PC-3 (cell line): ENCODE data around the gene CCDC183. TPM values are rescaled to one million over a fixed set of nuclear protein-coding genes. Genes with fewer than 3 reads are reported as not detected.

ENCODE experiments used
- ATAC-seq: fragments of 200-7000 bp; cut with Tn5 transposase; 2 replicates; pipeline ENCODE4 v1.9.1; 2020; ENCODE audit warnings: mild to moderate bottlenecking, moderate library complexity
- BruUV-seq: library from RNA; stranded (reverse); fragments of 400-500 nt; replicated peaks from 2 replicates; lab custom pipeline; 2021; lab: Mats Ljungman, UMichigan
- CTCF ChIA-PET: fragments of 300-600 bp; sonication (Branson Sonifier 250); formaldehyde crosslinking; loops from one replicate; lab custom pipeline; 2022; ENCODE audit warnings: antibody characterized with exemption; lab: Charles Lee
- POLR2A ChIA-PET: fragments of 300-600 bp; sonication (Branson Sonifier 250); formaldehyde crosslinking; loops from one replicate; lab custom pipeline; 2022; ENCODE audit warnings: antibody characterized with exemption; ENCODE audit not compliant: unreplicated experiment; lab: Charles Lee
- DNase-seq: peaks from one replicate; pipeline ENCODE4 v3.0.0-alpha.2; 2015
- H2AFZ ChIP-seq: fragments of 300-600 bp; sonication (generic); 2 replicates; pipeline ENCODE4 v1.6.0; 2016; ENCODE audit warnings: antibody characterized with exemption, low read length
- H3F3A ChIP-seq: fragments of 300-600 bp; sonication (generic); one replicate; pipeline ENCODE4 v1.6.0; 2017; ENCODE audit warnings: antibody characterized with exemption, low read length, control low read depth, mild to moderate bottlenecking; ENCODE audit not compliant: unreplicated experiment
- H3K27ac ChIP-seq: fragments of 300-600 bp; sonication (generic); 2 replicates; pipeline ENCODE4 v1.5.1; 2016; ENCODE audit warnings: mild to moderate bottlenecking, low read length
- H3K27me3 ChIP-seq: fragments of 300-600 bp; sonication (generic); 2 replicates; pipeline ENCODE4 v1.6.1; 2016; ENCODE audit warnings: low read length, mixed read lengths
- H3K36me3 ChIP-seq: fragments of 300-600 bp; sonication (generic); 2 replicates; pipeline ENCODE4 v1.6.1; 2016; ENCODE audit warnings: low read depth, mixed run types, low read length, mixed read lengths
- H3K4me1 ChIP-seq: fragments of 300-600 bp; sonication (generic); 2 replicates; pipeline ENCODE4 v1.5.1; 2016; ENCODE audit warnings: low read length; ENCODE audit not compliant: insufficient read depth
- H3K4me2 ChIP-seq: fragments of 300-600 bp; sonication (generic); 2 replicates; pipeline ENCODE4 v1.6.0; 2016; ENCODE audit warnings: low read length
- H3K4me3 ChIP-seq: fragments of 300-600 bp; sonication (generic); 2 replicates; pipeline ENCODE4 v1.5.1; 2016; ENCODE audit warnings: mild to moderate bottlenecking, low read length, mixed read lengths
- H3K79me2 ChIP-seq: fragments of 300-600 bp; sonication (generic); 2 replicates; pipeline ENCODE4 v1.6.1; 2017; ENCODE audit warnings: low read length, mixed read lengths
- H3K9ac ChIP-seq: fragments of 300-600 bp; sonication (generic); 2 replicates; pipeline ENCODE4 v1.6.0; 2016; ENCODE audit warnings: mild to moderate bottlenecking, low read length
- H3K9me2 ChIP-seq: fragments of 300-600 bp; sonication (generic); replicated peaks from 2 replicates; pipeline ENCODE4 v1.6.1; 2016; ENCODE audit warnings: mixed run types, low read length, mixed read lengths
- H3K9me3 ChIP-seq: fragments of 300-600 bp; sonication (generic); 2 replicates; pipeline ENCODE4 v1.6.1; 2016; ENCODE audit warnings: low read length, mixed read lengths
- H4K20me1 ChIP-seq: fragments of 300-600 bp; sonication (generic); 2 replicates; pipeline ENCODE4 v1.6.1; 2016; ENCODE audit warnings: low read length, mixed read lengths
- CTCF ChIP-seq: fragments of 300-600 bp; sonication (generic); conservative IDR thresholded peaks from 2 replicates; pipeline ENCODE4 v1.5.1; 2017; ENCODE audit warnings: antibody characterized with exemption, low read depth, mild to moderate bottlenecking, low read length
- EZH2 ChIP-seq: fragments of 300-600 bp; sonication (generic); IDR thresholded peaks from one replicate; pipeline ENCODE4 v1.6.1; 2017; ENCODE audit warnings: antibody characterized with exemption, mild to moderate bottlenecking, low read length; ENCODE audit not compliant: unreplicated experiment
- EZH2phosphoT487 ChIP-seq: fragments of 300-600 bp; sonication (generic); IDR thresholded peaks from 2 replicates; pipeline ENCODE4 v1.6.1; 2018; ENCODE audit warnings: mild to moderate bottlenecking, antibody characterized with exemption, low read length, borderline replicate concordance
- intact Hi-C: fragments of 100-400 bp; cut with micrococcal nuclease; formaldehyde crosslinking; loops from 2 replicates; pipeline ENCODE4 v1.9.0; 2023
- total RNA-seq: library from RNA; depleted of rRNA; stranded (reverse); fragments of >200 nt; gene quantifications from 2 replicates; pipeline ENCODE4 v1.2.3, GENCODE V29; 2014

CCDC183 gene
- total RNA-seq, 1 experiment from 2014 or later, result 0.87 TPM

DNA sequence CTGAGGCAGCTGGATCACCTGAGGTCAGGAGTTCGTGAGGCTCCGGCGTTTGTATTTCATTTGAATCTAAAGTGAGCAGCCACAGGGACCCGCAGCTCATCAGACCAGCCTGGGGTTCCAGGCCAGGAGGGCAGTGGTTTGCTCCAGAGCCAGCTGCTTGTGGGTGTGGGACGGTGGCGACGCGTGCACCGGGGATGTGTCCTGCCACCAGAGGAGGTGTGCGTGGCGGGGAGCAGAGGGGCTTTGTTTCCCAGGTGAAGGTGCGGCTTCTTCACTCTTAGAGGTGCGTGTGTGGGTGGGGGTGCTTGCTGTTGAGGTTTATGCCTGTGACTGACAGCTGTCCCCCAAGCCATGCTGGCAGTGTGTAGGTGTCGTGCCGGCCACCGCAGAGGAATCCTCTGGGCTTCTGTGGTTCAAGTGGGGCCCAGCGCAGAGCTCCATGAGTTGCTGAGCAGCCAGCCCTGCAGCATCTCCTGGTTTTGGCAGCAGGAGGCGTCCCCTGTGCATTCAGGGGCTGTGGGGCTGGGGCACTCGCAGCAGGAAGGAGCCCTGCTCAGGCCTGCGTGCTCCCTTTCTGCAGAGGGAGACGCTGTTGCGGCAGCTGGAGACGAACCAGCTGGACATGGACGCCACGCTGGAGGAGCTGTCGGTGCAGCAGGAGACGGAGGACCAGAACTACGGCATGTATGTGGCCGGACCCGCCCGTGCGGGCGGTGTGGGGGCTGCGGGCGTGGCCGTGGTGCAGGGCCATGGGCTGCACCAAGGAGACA lies 39.2 kb downstream of the CCDC183 start:
- Histone ChIP-seq H3K9me2 (no peaks in the 10 kb centered on the region), H3K9ac (no peak overlapping the region), H3K27me3 (no peaks in the 10 kb centered on the region), H3K79me2 (no peaks in the 10 kb centered on the region), H2AFZ (no peak overlapping the region), H3K36me3 (no peaks in the 10 kb centered on the region), H3K4me1 (no peaks in the 10 kb centered on the region), H3K4me3 (no peak overlapping the region), H3F3A (no peaks in the 10 kb centered on the region), H4K20me1 (no peaks in the 10 kb centered on the region), H3K9me3 (no peaks in the 10 kb centered on the region), H3K4me2 (no peak overlapping the region), H3K27ac (no peak overlapping the region)
- no TSS peak for BruUV-seq
- DNase-seq, result no peak
- no peak for TF ChIP-seq EZH2phosphoT487
- no peak for TF ChIP-seq EZH2
- TF ChIP-seq CTCF, result no peak
- CTCF ChIA-PET, result no interaction called here
- ATAC-seq, result no peak
- intact Hi-C loops, result no loop called here
- POLR2A ChIA-PET, result no interaction called here

DNA sequence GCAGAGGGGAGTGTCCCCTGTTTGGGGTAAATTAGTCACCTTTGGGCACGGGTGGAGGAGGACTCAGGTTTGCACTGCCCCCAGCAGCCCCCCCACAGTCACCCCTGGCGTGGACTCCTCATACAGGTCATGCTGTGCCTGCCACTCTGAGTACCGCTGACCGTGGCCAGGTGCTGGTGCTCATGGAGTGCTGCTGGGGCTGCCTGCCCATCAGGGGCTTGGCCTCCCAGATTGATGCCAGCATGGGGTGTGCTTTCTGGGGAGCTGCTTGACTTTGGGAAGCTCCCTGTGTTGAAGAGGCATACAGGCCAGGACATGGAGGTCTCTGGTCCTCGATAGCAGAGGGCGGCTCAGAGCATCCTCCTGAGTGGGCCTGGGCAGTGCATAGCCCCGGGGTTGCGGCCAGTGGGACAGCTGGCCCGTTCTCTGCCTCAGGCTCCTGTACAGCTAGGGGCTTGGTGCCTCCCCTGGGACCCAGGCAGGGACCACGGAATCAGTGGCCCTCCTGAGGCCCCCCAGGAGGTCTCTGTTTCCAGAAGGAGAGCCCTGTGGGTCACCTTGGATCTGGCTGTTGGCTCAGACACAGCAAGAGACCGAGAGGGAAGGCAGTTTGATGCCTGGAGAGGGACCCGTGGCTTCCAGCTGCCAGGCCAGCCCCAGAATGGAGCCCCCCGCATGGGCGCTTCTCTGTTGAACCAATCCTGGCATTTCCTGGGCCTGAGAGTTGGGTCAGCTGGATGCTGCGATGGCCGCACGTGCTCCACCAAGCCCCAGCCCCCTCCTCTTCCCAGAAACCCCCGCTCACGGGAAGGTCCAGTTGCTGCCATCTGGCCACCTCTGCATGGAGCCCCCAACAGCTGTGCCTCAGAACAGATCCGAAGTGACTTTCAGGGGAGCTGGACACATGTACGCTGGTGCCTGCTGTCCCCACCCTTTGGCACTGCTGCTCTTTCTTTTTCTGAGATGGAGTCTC lies 40.1 kb downstream of the CCDC183 start:
- intact Hi-C loops, result no loop called here
- no peaks in the 10 kb centered on the region for H3K36me3 ChIP-seq
- no peaks in the 10 kb centered on the region for H3K27me3 ChIP-seq

More for the DNA sequence above, 40.1 kb downstream of the CCDC183 start:
- H3K9ac ChIP-seq, result no peak overlapping the region
- POLR2A ChIA-PET, result no interaction called here
- no TSS peak for BruUV-seq
- H3K4me1 ChIP-seq, result peaks cover 3% of the 10 kb centered on the region; the same call in 1 of the 2 replicates
- no peak for TF ChIP-seq EZH2
- TF ChIP-seq CTCF, result no peak
- no peak for TF ChIP-seq EZH2phosphoT487
- H2AFZ ChIP-seq, result no peak overlapping the region
- H3K4me3 ChIP-seq, result no peak overlapping the region
- CTCF ChIA-PET, result no interaction called here
- no peaks in the 10 kb centered on the region for H4K20me1 ChIP-seq
- no peaks in the 10 kb centered on the region for H3K9me2 ChIP-seq
- no peaks in the 10 kb centered on the region for H3K9me3 ChIP-seq
- no peak overlapping the region for H3K4me2 ChIP-seq
- H3K27ac ChIP-seq, result no peak overlapping the region
- DNase-seq, result no peak
- H3F3A ChIP-seq, result no peaks in the 10 kb centered on the region
- no peak for ATAC-seq
- H3K79me2 ChIP-seq, result no peaks in the 10 kb centered on the region
